OCI-LY7 (cell line): Measurements from ENCODE around the gene INTS11. TPM values are rescaled to one million over a fixed set of nuclear protein-coding genes. Genes with fewer than 3 reads are reported as not detected.

Experiments
- BruUV-seq: library from RNA; stranded (reverse); fragments of 400-500 nt; replicated peaks from 2 replicates; lab custom pipeline; 2021; lab: Mats Ljungman, UMichigan
- CTCF ChIA-PET: fragments of 300-600 bp; sonication (Branson Sonifier 250); formaldehyde crosslinking; loops from one replicate; lab custom pipeline; 2022; ENCODE audit warnings: antibody characterized with exemption; ENCODE audit not compliant: unreplicated experiment; lab: Charles Lee
- POLR2A ChIA-PET: fragments of 300-600 bp; sonication (Branson Sonifier 250); formaldehyde crosslinking; loops from one replicate; lab custom pipeline; 2022; ENCODE audit warnings: antibody characterized with exemption; lab: Charles Lee
- DNase-seq: peaks from one replicate; pipeline ENCODE4 v3.0.0-alpha.2; 2015; ENCODE audit warnings: low spot score
- H2AFZ ChIP-seq: fragments of 200-600 bp; sonication (generic), shearing (Covaris generic); 2 replicates; pipeline ENCODE4 v1.6.1; 2014; ENCODE audit warnings: mild to moderate bottlenecking, antibody characterized with exemption, low read length, moderate library complexity
- H3K27ac ChIP-seq: fragments of 200-600 bp; sonication (generic); 2 replicates; pipeline ENCODE4 v1.5.1; 2014; ENCODE audit warnings: mixed run types, low read depth, mild to moderate bottlenecking, moderate library complexity, low read length, inconsistent platforms; ENCODE audit not compliant: poor library complexity, severe bottlenecking
- H3K36me3 ChIP-seq: fragments of 200-600 bp; sonication (generic); 2 replicates; pipeline ENCODE4 v1.6.1; 2014; ENCODE audit warnings: mild to moderate bottlenecking, antibody characterized with exemption, low read length, moderate library complexity, mixed read lengths; ENCODE audit not compliant: insufficient read depth
- H3K4me1 ChIP-seq: fragments of 200-600 bp; sonication (generic); 2 replicates; pipeline ENCODE4 v1.5.1; 2014; ENCODE audit warnings: mild to moderate bottlenecking, low read length; ENCODE audit not compliant: insufficient read depth, poor library complexity, severe bottlenecking
- H3K4me2 ChIP-seq: fragments of 200-600 bp; sonication (generic); 2 replicates; pipeline ENCODE4 v1.6.1; 2014; ENCODE audit warnings: mild to moderate bottlenecking, low read length
- H3K4me3 ChIP-seq: fragments of 200-600 bp; sonication (generic); 2 replicates; pipeline ENCODE4 v1.5.1; 2014; ENCODE audit warnings: mild to moderate bottlenecking, low read depth, low read length; ENCODE audit not compliant: poor library complexity, severe bottlenecking
- H3K79me2 ChIP-seq: fragments of 200-600 bp; sonication (generic); 2 replicates; pipeline ENCODE4 v1.6.1; 2016; ENCODE audit warnings: low read depth, mild to moderate bottlenecking, low read length, moderate library complexity, mixed read lengths; ENCODE audit not compliant: insufficient read depth
- H3K9me2 ChIP-seq: fragments of 200-600 bp; sonication (generic); 2 replicates; pipeline ENCODE4 v1.6.1; 2016; ENCODE audit warnings: mild to moderate bottlenecking, low read length, mixed read lengths; ENCODE audit not compliant: insufficient read depth
- H3K9me3 ChIP-seq: fragments of 200-600 bp; sonication (generic); 2 replicates; pipeline ENCODE4 v1.6.1; 2014; ENCODE audit warnings: mild to moderate bottlenecking, mixed run types, low read length, mixed read lengths
- H4K20me1 ChIP-seq: fragments of 200-600 bp; sonication (generic); 2 replicates; pipeline ENCODE4 v1.6.1; 2014; ENCODE audit warnings: mild to moderate bottlenecking, antibody characterized with exemption, low read length, moderate library complexity, mixed read lengths; ENCODE audit not compliant: insufficient read depth
- CTCF ChIP-seq: fragments of 200-600 bp; sonication (generic); conservative IDR thresholded peaks from 2 replicates; pipeline ENCODE4 v1.5.1; 2014; ENCODE audit warnings: mild to moderate bottlenecking, antibody characterized with exemption, low read length, moderate library complexity, mixed read lengths
- EZH2phosphoT487 ChIP-seq: fragments of 200-600 bp; sonication (generic); IDR thresholded peaks from 2 replicates; pipeline ENCODE4 v1.6.1; 2018; ENCODE audit warnings: low read depth, borderline replicate concordance, mild to moderate bottlenecking, mixed run types, antibody characterized with exemption, low read length, moderate library complexity, mixed read lengths
- intact Hi-C: fragments of 100-400 bp; cut with micrococcal nuclease; formaldehyde crosslinking; loops from one replicate; pipeline ENCODE4 v1.10.0; 2022; ENCODE audit not compliant: unreplicated experiment
- total RNA-seq, 2 experiments: library from RNA; depleted of rRNA in 1 of 2; stranded (reverse); fragments of >200 nt in 1 of 2; shearing (Covaris generic) in 1 of 2; gene quantifications; 2 replicates each; pipeline ENCODE4 v1.2.3, GENCODE V29; 2014 to 2022

INTS11 gene
- total RNA-seq, 2 experiments from 2014 or later, result 142 to 146 TPM

DNA sequence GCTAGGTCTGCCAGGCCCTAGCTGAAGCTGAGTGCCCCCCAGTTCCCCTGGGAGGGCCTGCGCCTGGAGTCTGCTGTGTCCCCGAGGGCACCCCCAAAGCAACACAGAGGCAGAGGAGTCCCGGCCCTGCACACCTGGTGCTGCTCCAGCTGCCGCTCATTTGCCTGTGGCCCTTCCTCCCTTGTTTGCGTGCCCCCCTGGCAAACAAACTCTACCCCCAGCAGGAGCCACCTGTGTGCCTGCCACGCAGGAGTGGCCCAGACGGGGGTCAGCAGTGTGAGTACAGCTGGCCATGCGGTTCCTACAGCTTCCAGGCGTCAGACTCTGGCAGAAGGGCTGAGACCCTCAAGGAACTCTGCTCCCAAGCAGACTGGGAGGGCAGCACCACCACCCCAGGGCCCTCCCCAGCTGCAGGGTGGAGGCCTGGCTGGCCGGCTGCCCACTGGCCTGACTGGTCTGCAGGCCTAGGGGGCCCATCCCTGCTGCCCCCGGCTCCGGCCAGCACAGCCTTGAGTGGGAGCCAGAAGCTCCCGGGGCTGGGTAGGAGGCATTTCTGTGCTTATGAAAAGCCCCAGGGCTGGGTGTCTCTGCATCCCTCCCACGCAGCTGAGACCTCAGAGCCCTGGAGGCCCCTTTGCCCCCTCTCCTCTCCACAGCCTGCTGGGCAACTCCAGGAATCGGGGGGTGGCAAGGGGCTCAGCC lies 6.1 kb upstream of the INTS11 start:
- H3K36me3 ChIP-seq, result peaks cover 25% of the 10 kb centered on the region; the same call in 1 of the 2 replicates
- no peaks in the 10 kb centered on the region for H3K9me3 ChIP-seq
- no peaks in the 10 kb centered on the region for H4K20me1 ChIP-seq
- no peak for DNase-seq
- no peak overlapping the region for H3K4me3 ChIP-seq
- peaks cover 13% of the 10 kb centered on the region for H3K4me1 ChIP-seq
- BruUV-seq, result no TSS peak
- ChIA-PET POLR2A (no interaction called here), CTCF (no interaction called here)
- intact Hi-C loops, result no loop called here
- peaks cover 2% of the 10 kb centered on the region; the same call in 1 of the 2 replicates for H3K79me2 ChIP-seq
- no peak overlapping the region for H3K27ac ChIP-seq
- no peaks in the 10 kb centered on the region for H3K9me2 ChIP-seq
- no peak overlapping the region for H2AFZ ChIP-seq
- TF ChIP-seq EZH2phosphoT487 (no peak), CTCF (no peak)
- no peak overlapping the region for H3K4me2 ChIP-seq

DNA sequence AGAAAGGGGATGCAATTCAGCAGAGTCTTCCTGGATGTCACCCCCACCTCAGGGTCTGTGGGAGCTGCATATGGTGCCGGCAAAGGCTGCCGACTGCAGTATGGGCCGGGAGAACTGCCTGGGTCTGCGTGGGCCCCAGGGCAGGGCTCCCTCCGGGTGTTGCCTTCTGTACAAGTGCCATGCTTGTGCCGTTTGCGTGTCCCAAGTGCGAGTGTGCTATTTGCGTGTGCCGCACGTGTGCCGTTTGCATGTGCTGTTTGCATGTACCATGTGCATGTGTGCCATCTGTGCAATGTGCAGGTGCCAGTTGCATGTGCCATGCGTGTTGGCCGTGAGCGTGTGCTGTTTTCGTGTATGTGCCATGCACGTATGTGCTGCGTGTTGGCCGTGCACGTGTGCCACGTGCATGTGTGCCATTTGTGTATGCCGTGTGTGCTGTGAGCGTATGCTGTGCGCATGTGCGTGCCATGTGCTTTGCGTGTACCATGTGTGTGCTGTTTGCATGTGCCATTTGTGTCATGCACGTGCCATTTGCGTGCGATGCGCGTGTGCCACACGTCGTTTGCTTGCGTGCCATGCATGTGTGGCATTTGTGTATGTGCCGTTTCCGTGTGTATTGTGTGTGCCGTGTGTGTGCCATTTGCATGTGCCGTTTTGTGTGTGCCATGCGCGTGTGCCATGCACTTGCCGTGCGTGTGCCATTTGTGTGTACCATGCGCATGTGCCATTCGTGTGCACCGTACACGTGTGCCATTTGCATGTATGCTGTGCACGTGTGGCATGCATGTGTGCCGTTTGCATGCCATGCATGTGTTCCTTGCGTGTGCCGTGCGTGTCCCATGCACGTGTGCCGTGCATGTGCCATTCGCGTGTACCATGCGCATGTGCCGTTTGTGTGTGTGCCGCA lies 5.1 kb upstream of the INTS11 start:
- H3K4me1 ChIP-seq, result peaks cover 15% of the 10 kb centered on the region

More for the DNA sequence above, 5.1 kb upstream of the INTS11 start:
- Histone ChIP-seq H2AFZ (no peak overlapping the region), H3K9me3 (no peaks in the 10 kb centered on the region), H3K36me3 (peaks cover 25% of the 10 kb centered on the region; the same call in 1 of the 2 replicates), H3K79me2 (peaks cover 9% of the 10 kb centered on the region; the same call in 1 of the 2 replicates), H3K4me3 (no peak overlapping the region), H4K20me1 (no peaks in the 10 kb centered on the region), H3K4me2 (no peak overlapping the region), H3K9me2 (no peaks in the 10 kb centered on the region), H3K27ac (no peak overlapping the region)
- no TSS peak for BruUV-seq
- DNase-seq, result no peak
- intact Hi-C loops, result no loop called here
- CTCF ChIA-PET, result no interaction called here
- POLR2A ChIA-PET, result no interaction called here
- no peak for TF ChIP-seq EZH2phosphoT487
- no peak for TF ChIP-seq CTCF
